Heart left ventricle (tissue), 16 donors: ENCODE data around the gene RNGTT. TPM values are rescaled to one million over a fixed set of nuclear protein-coding genes. Genes with fewer than 3 reads are reported as not detected.

Experiments used
- ATAC-seq, 4 donors: fragments of 200-7000 bp; cut with Tn5 transposase; one replicate each; pipeline ENCODE4 v1.9.1; 2020 to 2022; ENCODE audit warnings: moderate library complexity in 4 of 4, mild to moderate bottlenecking in 3 of 4, moderate number of reproducible peaks in 1 of 4
- DNase-seq, 5 donors: peaks; one replicate each; pipeline ENCODE4 v3.0.0-alpha.2; 2020
- H3K27ac ChIP-seq, 12 donors: fragments of 200-600 bp; sonication (generic) in 4 of 12; one replicate each; pipeline versions ENCODE4 v1.5.0 to v1.8.0; 2016 to 2022; ENCODE audit warnings: mild to moderate bottlenecking in 2 of 12
- H3K27me3 ChIP-seq, 9 donors: fragments of 200-600 bp; sonication (generic) in 2 of 9; one replicate each; pipeline versions ENCODE4 v1.5.1 to v1.8.0; 2016 to 2022; ENCODE audit warnings: mild to moderate bottlenecking in 3 of 9
- H3K36me3 ChIP-seq, 9 donors: fragments of 200-600 bp; sonication (generic) in 2 of 9; one replicate each; pipeline versions ENCODE4 v1.5.0 to v1.8.0; 2018 to 2022; ENCODE audit warnings: mild to moderate bottlenecking in 2 of 9
- H3K4me1 ChIP-seq, 12 donors: fragments of 200-600 bp; sonication (generic) in 4 of 12; one replicate each; pipeline versions ENCODE4 v1.5.0 to v1.8.0; 2016 to 2022; ENCODE audit warnings: mild to moderate bottlenecking in 3 of 12
- H3K4me3 ChIP-seq, 12 donors: fragments of 200-600 bp; sonication (generic) in 4 of 12; one replicate each; pipeline versions ENCODE4 v1.5.0 to v1.8.0; 2017 to 2022; ENCODE audit warnings: mild to moderate bottlenecking in 9 of 12, moderate library complexity in 4 of 12
- H3K9me3 ChIP-seq, 12 donors: fragments of 200-600 bp; sonication (generic) in 4 of 12; one replicate each; pipeline versions ENCODE4 v1.5.0 to v1.8.0; 2016 to 2022; ENCODE audit warnings: mild to moderate bottlenecking in 1 of 12
- POLR2A ChIP-seq, 2 donors: fragments of 450-650 bp; IDR thresholded peaks; one replicate each; pipeline ENCODE4 v1.6.1; 2017; ENCODE audit warnings: antibody characterized with exemption in 2 of 2, mild to moderate bottlenecking in 2 of 2, moderate library complexity in 2 of 2
- WGBS, 4 donors: extraction: QIAGEN DNeasy Blood & Tissue Kit in 2 of 4; methylation state at CpG; one replicate each; pipeline versions ENCODE4 v1.1.5 to v1.1.7; 2013 to 2018; 5-methylcytosine and 5-hydroxymethylcytosine counted together
- intact Hi-C, 10 donors: fragments of 100-400 bp; cut with DNase I; formaldehyde crosslinking; loops; one replicate each; pipeline versions ENCODE4 v1.11.1 to v1.14.2; 2022
- polyA plus RNA-seq, 2 donors: library from polyadenylated mRNA; stranded (reverse); fragments of 200-250 nt; gene quantifications; one replicate each; pipeline ENCODE4 v1.2.3, GENCODE V29; 2013
- total RNA-seq, 9 donors: library from RNA; depleted of rRNA in 2 of 9; stranded (reverse); fragments of >200 nt in 2 of 9; fragmentation: NEBNext Ultra II Directional in 3 of 9; extraction: Animal tissue kit (Norgen Biotek cat#: 25700) in 3 of 9; gene quantifications; one replicate each; pipeline versions ENCODE4 v1.1.0 to v1.2.4, GENCODE V29; 2016 to 2023
- TF ChIP-seq, protein P1 (sequence below), 12 donors: fragments of 200-600 bp; sonication (generic) in 4 of 12; IDR thresholded peaks; one replicate each; pipeline versions ENCODE4 v1.5.0 to v1.8.0; 2018 to 2022; ENCODE audit warnings: antibody characterized with exemption in 12 of 12, mild to moderate bottlenecking in 5 of 12
- donor health status: ischemic (EF 13 %, LVEDD 7.1; RV severe dilation, severe dysfunction).
- donor health status: healthy with polysubstance abuse.
- donor health status: DM: no; HTN: yes; CAD: no.
- donor health status: DM: no; HTN: no; CAD: no.
- donor health status: ischemic (EF 25% LVEDD 6.9; RV normal size, moderate dysfunction).
- donor health status: ischemic (EF 25% LVEDD 5.7; RV mildly dilated, moderate dysfunction).
- donor health status: healthy.
- donor health status: DM: yes; HTN: yes; CAD: no.
- donor health status: ischemic (EF 35%, LVEDD 5.7; RV mildly dilated, moderate dysfunction).
- donor health status: nonischemic (EF 11% LVEDD 7.7; RV severe dilation, severe dysfunction).
- donor health status: DM: yes; HTN: yes; CAD: no.
- donor health status: PGD.
- donor health status: ischemic (EF 29% LVEDD 5.4; RV normal size, mild dysfunction).
- donor health status: nonischemic (EF 23%, LVEDD 6.1; RV moderate dilation, normal function).

The RNGTT gene
- total and polyA plus RNA-seq, 11 donors = 2.6 to 11.6 (median 9.1) TPM

DNA sequence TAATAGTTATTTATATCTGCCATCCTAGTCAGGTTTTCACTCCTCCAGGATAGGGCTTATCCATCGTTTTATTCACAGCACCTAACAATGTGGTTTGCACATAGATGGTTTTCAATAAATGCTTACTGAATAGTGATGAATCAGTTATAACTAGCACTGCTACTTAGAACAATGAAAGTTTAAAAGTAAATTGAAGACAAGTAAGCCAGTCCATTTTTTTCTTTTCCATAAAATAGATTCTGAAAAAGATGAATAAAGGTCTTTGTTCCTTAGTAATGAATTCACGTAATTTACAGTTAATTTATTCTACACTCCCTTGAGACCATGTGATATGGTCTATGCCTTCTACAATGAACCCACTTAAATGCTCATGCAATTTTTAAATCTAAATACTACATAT is 212.5 kb downstream of the RNGTT start:
- no peak for TF ChIP-seq POLR2A (IDR thresholded peaks at IDR 0.05)
- TF ChIP-seq, protein P1, sequence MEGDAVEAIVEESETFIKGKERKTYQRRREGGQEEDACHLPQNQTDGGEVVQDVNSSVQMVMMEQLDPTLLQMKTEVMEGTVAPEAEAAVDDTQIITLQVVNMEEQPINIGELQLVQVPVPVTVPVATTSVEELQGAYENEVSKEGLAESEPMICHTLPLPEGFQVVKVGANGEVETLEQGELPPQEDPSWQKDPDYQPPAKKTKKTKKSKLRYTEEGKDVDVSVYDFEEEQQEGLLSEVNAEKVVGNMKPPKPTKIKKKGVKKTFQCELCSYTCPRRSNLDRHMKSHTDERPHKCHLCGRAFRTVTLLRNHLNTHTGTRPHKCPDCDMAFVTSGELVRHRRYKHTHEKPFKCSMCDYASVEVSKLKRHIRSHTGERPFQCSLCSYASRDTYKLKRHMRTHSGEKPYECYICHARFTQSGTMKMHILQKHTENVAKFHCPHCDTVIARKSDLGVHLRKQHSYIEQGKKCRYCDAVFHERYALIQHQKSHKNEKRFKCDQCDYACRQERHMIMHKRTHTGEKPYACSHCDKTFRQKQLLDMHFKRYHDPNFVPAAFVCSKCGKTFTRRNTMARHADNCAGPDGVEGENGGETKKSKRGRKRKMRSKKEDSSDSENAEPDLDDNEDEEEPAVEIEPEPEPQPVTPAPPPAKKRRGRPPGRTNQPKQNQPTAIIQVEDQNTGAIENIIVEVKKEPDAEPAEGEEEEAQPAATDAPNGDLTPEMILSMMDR (IDR thresholded peaks at IDR 0.05) = no peak
- H3K27ac ChIP-seq = no peak overlapping the region
- no peaks in the 10 kb centered on the region for H3K9me3 ChIP-seq
- no peaks in the 10 kb centered on the region for H3K36me3 ChIP-seq
- DNase-seq (no peak), ATAC-seq (no peak)
- H3K4me3 ChIP-seq = no peak overlapping the region
- H3K27me3 ChIP-seq = no peaks in the 10 kb centered on the region
- intact Hi-C loops = no loop called here
- WGBS, 4 donors = 89 to 94% (median 92%) methylated on average over 2 of the region's 2 CpGs
- no peaks in the 10 kb centered on the region for H3K4me1 ChIP-seq

DNA sequence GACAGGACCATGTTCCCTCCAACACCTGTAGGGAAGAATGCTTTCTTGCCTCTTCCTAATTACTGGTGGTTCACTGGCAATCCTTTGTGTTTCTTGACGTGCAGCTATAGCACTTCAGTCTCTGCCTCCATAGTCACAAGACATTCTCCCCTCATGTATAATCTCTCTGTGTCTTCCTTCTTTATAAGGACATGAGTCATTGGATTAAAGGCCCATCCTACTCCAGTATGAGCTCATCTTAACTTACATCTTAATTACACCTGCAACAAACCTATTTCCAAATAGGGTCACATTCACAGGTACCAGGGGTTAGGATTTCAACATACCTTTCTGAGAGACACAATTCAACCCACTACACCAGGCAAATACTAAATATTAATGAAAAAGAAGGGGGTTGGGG is 213.6 kb downstream of the RNGTT start:
- intact Hi-C loops = no loop called here
- TF ChIP-seq, protein P1 (IDR thresholded peaks at IDR 0.05) = no peak
- TF ChIP-seq POLR2A (IDR thresholded peaks at IDR 0.05) = no peak
- DNase-seq (no peak), ATAC-seq (no peak)
- Histone ChIP-seq H3K36me3 (no peaks in the 10 kb centered on the region), H3K9me3 (no peaks in the 10 kb centered on the region), H3K4me1 (no peaks in the 10 kb centered on the region), H3K27ac (no peak overlapping the region), H3K27me3 (no peaks in the 10 kb centered on the region), H3K4me3 (no peak overlapping the region)
- WGBS, 4 donors = 84 to 97% (median 90%) methylated on average over 1 of the region's 1 CpG

DNA sequence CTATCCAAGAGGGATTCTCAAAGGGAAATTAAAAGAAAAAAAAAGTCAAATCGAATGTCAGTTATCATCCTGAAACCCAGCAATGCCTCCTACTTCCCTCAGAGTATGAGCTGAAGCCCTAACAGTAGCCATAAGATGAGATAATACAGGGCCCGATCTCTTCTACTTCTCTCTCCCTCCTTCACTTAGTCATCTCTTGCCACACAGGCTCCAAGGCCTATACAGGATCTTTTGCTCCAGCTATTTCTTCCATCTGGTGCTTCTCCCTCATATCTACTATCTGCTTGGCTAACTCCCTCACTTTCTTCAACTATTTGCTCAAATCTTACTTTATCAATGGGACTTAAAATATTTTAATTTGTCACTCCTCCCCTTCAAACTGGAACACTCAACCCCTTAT is 215.3 kb downstream of the RNGTT start:
- no peaks in the 10 kb centered on the region for H3K27me3 ChIP-seq
- H3K4me3 ChIP-seq = no peak overlapping the region
- WGBS, 4 donors = 72 to 83% (median 78%) methylated on average over 2 of the region's 2 CpGs
- DNase-seq (no peak), ATAC-seq (no peak)
- no peaks in the 10 kb centered on the region for H3K4me1 ChIP-seq
- no peaks in the 10 kb centered on the region for H3K36me3 ChIP-seq
- TF ChIP-seq, protein P1 (IDR thresholded peaks at IDR 0.05) = no peak
- TF ChIP-seq POLR2A (IDR thresholded peaks at IDR 0.05) = no peak
- H3K9me3 ChIP-seq = no peaks in the 10 kb centered on the region
- intact Hi-C loops = no loop called here
- no peak overlapping the region for H3K27ac ChIP-seq

DNA sequence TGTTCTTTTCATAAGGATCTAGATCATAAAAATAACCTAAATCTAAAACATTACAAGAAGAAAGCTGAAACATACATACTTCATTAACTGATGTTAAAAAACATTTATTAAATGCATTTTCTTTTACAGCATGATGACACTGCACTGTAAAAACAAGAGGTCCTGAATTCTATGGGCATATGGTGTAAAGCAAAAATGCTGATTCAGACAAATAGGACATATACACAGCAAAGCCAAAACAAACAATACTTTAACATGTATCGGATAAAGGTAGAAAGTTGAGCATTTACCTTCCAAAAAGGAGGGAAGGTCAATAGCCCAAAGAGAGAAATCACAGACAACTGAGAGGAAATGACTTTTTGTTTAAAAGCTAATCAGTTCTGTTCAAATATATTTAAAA is 221.5 kb downstream of the RNGTT start:
- H3K27ac ChIP-seq = no peak overlapping the region
- intact Hi-C loops = no loop called here
- H3K9me3 ChIP-seq = peaks cover 0 to 4% (median 0%) of the 10 kb centered on the region in 12 donors
- WGBS, 4 donors = 79 to 87% (median 81%) methylated on average over 1 of the region's 1 CpG
- no peak for DNase-seq
- no peak for TF ChIP-seq POLR2A (IDR thresholded peaks at IDR 0.05)
- TF ChIP-seq, protein P1 (IDR thresholded peaks at IDR 0.05) = no peak
- H3K4me3 ChIP-seq = no peak overlapping the region
- H3K4me1 ChIP-seq = no peaks in the 10 kb centered on the region
- H3K36me3 ChIP-seq = no peaks in the 10 kb centered on the region
- ATAC-seq = no peak
- no peaks in the 10 kb centered on the region for H3K27me3 ChIP-seq
